ENCODE measurements around the gene CLCN5. TPM values are rescaled to one million over a fixed set of nuclear protein-coding genes. Genes with fewer than 3 reads are reported as not detected.
A peak's percentile ranks its signal among the peaks of the same experiment; 100 is the strongest.

CLCN5 gene
- total RNA-seq, 2 experiments from 2014 or later, result 3.0 TPM

- no peak for DNase-seq
- no peak overlapping the region for H3K27ac Mint-ChIP-seq
- no peaks in the 10 kb centered on the region for H3K36me3 Mint-ChIP-seq (ENCODE audit: low read depth)
- ChIA-PET POLR2A (no interaction called here), CTCF (interaction anchor here (0.6 to 1.5 kb wide), 2 partner anchors 9 to 679 kb away, joined by 5 read pairs; no protein-coding TSS in a partner anchor)
- H3K4me1 Mint-ChIP-seq, result peaks cover 10% of the 10 kb centered on the region
- no peaks in the 10 kb centered on the region for H3K9me3 Mint-ChIP-seq
- no peak overlapping the region for H3K4me3 Mint-ChIP-seq
- peaks cover 1% of the 10 kb centered on the region for H3K27me3 Mint-ChIP-seq
These were observed 12.1 kb upstream of the CLCN5 start for GRCh38 chrX:49910344-49910743.

GRCh38 chrX:49912086-49912485 lies 10.3 kb upstream of the CLCN5 start:
- POLR2A ChIA-PET, result no interaction called here
- CTCF ChIA-PET, result no interaction called here
- Mint-ChIP-seq H3K27me3 (peaks cover 1% of the 10 kb centered on the region), H3K9me3 (no peaks in the 10 kb centered on the region), H3K4me1 (peaks cover 10% of the 10 kb centered on the region), H3K27ac (no peak overlapping the region), H3K4me3 (no peak overlapping the region), H3K36me3 (ENCODE audit: low read depth) (no peaks in the 10 kb centered on the region)
- DNase-seq, result no peak

GRCh38 chrX:49912861-49913260 lies 9.5 kb upstream of the CLCN5 start:
- Mint-ChIP-seq H3K4me3 (no peak overlapping the region), H3K27me3 (peaks cover 1% of the 10 kb centered on the region), H3K36me3 (ENCODE audit: low read depth) (no peaks in the 10 kb centered on the region), H3K4me1 (peaks cover 10% of the 10 kb centered on the region), H3K9me3 (no peaks in the 10 kb centered on the region), H3K27ac (no peak overlapping the region)
- DNase-seq, result no peak
- CTCF ChIA-PET, result interaction anchor here (0.7 kb wide), 2 partner anchors 17 to 124 kb away, joined by 3 to 5 read pairs; no protein-coding TSS in a partner anchor
- POLR2A ChIA-PET, result interaction anchor here (1.0 kb wide), 1 partner anchor 10 kb away, joined by 3 read pairs; the partner anchor contains the start of gene CLCN5

GRCh38 chrX:49915361-49916222 lies 6.8 kb upstream of the CLCN5 start:
- Mint-ChIP-seq H3K27me3 (peaks cover 1% of the 10 kb centered on the region), H3K36me3 (ENCODE audit: low read depth) (no peaks in the 10 kb centered on the region), H3K4me1 (peaks cover 2% of the 10 kb centered on the region), H3K4me3 (no peak overlapping the region), H3K9me3 (no peaks in the 10 kb centered on the region), H3K27ac (no peak overlapping the region)
- ChIA-PET CTCF (interaction anchor here (1.2 to 1.9 kb wide), 3 partner anchors 10 to 443 kb away, joined by 3 to 11 read pairs (median 3); no protein-coding TSS in a partner anchor), POLR2A (no interaction called here)
- peak; percentile 38 for DNase-seq

- no peak overlapping the region for H3K4me3 Mint-ChIP-seq
- ChIA-PET POLR2A (no interaction called here), CTCF (interaction anchor here (0.5 to 5.0 kb wide), 9 partner anchors 9 to 729 kb away, joined by 3 to 39 read pairs (median 5); partner anchors contain the start of gene USP27X)
- H3K9me3 Mint-ChIP-seq, result no peaks in the 10 kb centered on the region
- peaks cover 1% of the 10 kb centered on the region for H3K27me3 Mint-ChIP-seq
- DNase-seq, result peak; percentile 28
- H3K36me3 Mint-ChIP-seq (ENCODE audit: low read depth), result no peaks in the 10 kb centered on the region
- H3K27ac Mint-ChIP-seq, result no peak overlapping the region
- H3K4me1 Mint-ChIP-seq, result peaks cover 14% of the 10 kb centered on the region
These were observed 2.8 kb upstream of the CLCN5 start for GRCh38 chrX:49919617-49920016.

- no peaks in the 10 kb centered on the region for H3K9me3 Mint-ChIP-seq
- ChIA-PET POLR2A (interaction anchor here (0.8 kb wide), 1 partner anchor 42 kb away, joined by 3 read pairs; the partner anchor contains the start of gene USP27X), CTCF (interaction anchor here (2.2 to 5.0 kb wide), 3 partner anchors 34 to 42 kb away, joined by 6 to 39 read pairs (median 17); partner anchors contain the start of gene USP27X)
- peaks cover 16% of the 10 kb centered on the region for H3K4me1 Mint-ChIP-seq
- DNase-seq, result no peak
- H3K4me3 Mint-ChIP-seq, result no peak overlapping the region
- H3K36me3 Mint-ChIP-seq (ENCODE audit: low read depth), result no peaks in the 10 kb centered on the region
- H3K27ac Mint-ChIP-seq, result no peak overlapping the region
- peaks cover 1% of the 10 kb centered on the region for H3K27me3 Mint-ChIP-seq
These were observed 1.3 kb upstream of the CLCN5 start for GRCh38 chrX:49921109-49921508.

- Mint-ChIP-seq H3K36me3 (ENCODE audit: low read depth) (peaks cover 10% of the 10 kb centered on the region), H3K4me3 (no peak overlapping the region), H3K4me1 (peaks cover 18% of the 10 kb centered on the region), H3K9me3 (no peaks in the 10 kb centered on the region), H3K27ac (no peak overlapping the region), H3K27me3 (no peaks in the 10 kb centered on the region)
- no peak for DNase-seq
- CTCF ChIA-PET, result no interaction called here
- POLR2A ChIA-PET, result no interaction called here
These were observed 2.8 kb downstream of the CLCN5 start for GRCh38 chrX:49925176-49925575.

GRCh38 chrX:49930039-49930438 lies 7.6 kb downstream of the CLCN5 start:
- CTCF ChIA-PET, result interaction anchor here (1.8 kb wide), 1 partner anchor 11 kb away, joined by 5 read pairs; no protein-coding TSS in a partner anchor
- no peak overlapping the region for H3K4me3 Mint-ChIP-seq
- POLR2A ChIA-PET, result no interaction called here
- no peak overlapping the region for H3K27ac Mint-ChIP-seq
- H3K4me1 Mint-ChIP-seq, result peaks cover 6% of the 10 kb centered on the region
- no peaks in the 10 kb centered on the region for H3K9me3 Mint-ChIP-seq
- DNase-seq, result no peak
- H3K36me3 Mint-ChIP-seq (ENCODE audit: low read depth), result peaks cover 10% of the 10 kb centered on the region
- no peaks in the 10 kb centered on the region for H3K27me3 Mint-ChIP-seq

GRCh38 chrX:49932791-49933190 lies 10.4 kb downstream of the CLCN5 start:
- H3K27me3 Mint-ChIP-seq, result no peaks in the 10 kb centered on the region
- peaks cover 1% of the 10 kb centered on the region for H3K36me3 Mint-ChIP-seq (ENCODE audit: low read depth)
- peaks cover 4% of the 10 kb centered on the region for H3K4me1 Mint-ChIP-seq
- POLR2A ChIA-PET, result no interaction called here
- H3K27ac Mint-ChIP-seq, result no peak overlapping the region
- H3K9me3 Mint-ChIP-seq, result no peaks in the 10 kb centered on the region
- CTCF ChIA-PET, result no interaction called here
- no peak for DNase-seq
- no peak overlapping the region for H3K4me3 Mint-ChIP-seq

- Mint-ChIP-seq H3K4me3 (no peak overlapping the region), H3K9me3 (no peaks in the 10 kb centered on the region), H3K27ac (no peak overlapping the region), H3K4me1 (peaks cover 4% of the 10 kb centered on the region), H3K36me3 (ENCODE audit: low read depth) (no peaks in the 10 kb centered on the region), H3K27me3 (no peaks in the 10 kb centered on the region)
- DNase-seq, result no peak
- CTCF ChIA-PET, result no interaction called here
- POLR2A ChIA-PET, result no interaction called here
These were observed 11.8 kb downstream of the CLCN5 start for GRCh38 chrX:49934148-49934547.

- Mint-ChIP-seq H3K27me3 (no peaks in the 10 kb centered on the region), H3K4me1 (peaks cover 4% of the 10 kb centered on the region), H3K27ac (no peak overlapping the region), H3K36me3 (ENCODE audit: low read depth) (no peaks in the 10 kb centered on the region), H3K9me3 (no peaks in the 10 kb centered on the region), H3K4me3 (no peak overlapping the region)
- DNase-seq, result no peak
- CTCF ChIA-PET, result no interaction called here
- POLR2A ChIA-PET, result no interaction called here
These were observed 12.3 kb downstream of the CLCN5 start for GRCh38 chrX:49934729-49935128.

- Mint-ChIP-seq H3K36me3 (ENCODE audit: low read depth) (no peaks in the 10 kb centered on the region), H3K9me3 (no peaks in the 10 kb centered on the region), H3K27ac (no peak overlapping the region), H3K4me3 (no peak overlapping the region), H3K4me1 (peaks cover 5% of the 10 kb centered on the region), H3K27me3 (no peaks in the 10 kb centered on the region)
- CTCF ChIA-PET, result interaction anchor here (0.7 to 1.1 kb wide), 2 partner anchors 25 to 95 kb away, joined by 3 read pairs; partner anchors contain the start of gene CLCN5
- DNase-seq, result no peak
- POLR2A ChIA-PET, result no interaction called here
These were observed 25.4 kb downstream of the CLCN5 start for GRCh38 chrX:49947781-49948180.

GRCh38 chrX:49949961-49950360 lies 27.6 kb downstream of the CLCN5 start:
- POLR2A ChIA-PET, result no interaction called here
- no peak overlapping the region for H3K4me3 Mint-ChIP-seq
- no peak for DNase-seq
- CTCF ChIA-PET, result no interaction called here
- peaks cover 5% of the 10 kb centered on the region for H3K4me1 Mint-ChIP-seq
- no peaks in the 10 kb centered on the region for H3K36me3 Mint-ChIP-seq (ENCODE audit: low read depth)
- no peaks in the 10 kb centered on the region for H3K9me3 Mint-ChIP-seq
- no peaks in the 10 kb centered on the region for H3K27me3 Mint-ChIP-seq
- no peak overlapping the region for H3K27ac Mint-ChIP-seq
